GM23338 (cell line): ENCODE measurements around the gene SNURF. TPM values are rescaled to one million over a fixed set of nuclear protein-coding genes. Genes with fewer than 3 reads are reported as not detected.

ENCODE experiments used
- ATAC-seq: fragments of 200-7000 bp; cut with Tn5 transposase; 3 replicates; pipeline ENCODE4 v1.9.1; 2020
- DNase-seq: peaks from one replicate; pipeline ENCODE4 v3.0.0-alpha.2; 2015; ENCODE audit warnings: low spot score
- H2AFZ ChIP-seq: fragments of 200-600 bp; sonication (generic); 2 replicates; pipeline ENCODE4 v1.8.0; 2016; ENCODE audit warnings: antibody characterized with exemption, mild to moderate bottlenecking, moderate library complexity
- H3F3A ChIP-seq: fragments of 200-600 bp; sonication (generic); replicated peaks from 2 replicates; pipeline ENCODE4 v1.8.0; 2017; ENCODE audit warnings: antibody characterized with exemption, mixed run types, low read depth
- H3K27ac ChIP-seq: fragments of 200-600 bp; sonication (generic); 2 replicates; pipeline ENCODE4 v1.6.1; 2016; ENCODE audit warnings: low read depth
- H3K27me3 ChIP-seq: fragments of 200-600 bp; sonication (generic); 2 replicates; pipeline ENCODE4 v1.8.0; 2016; ENCODE audit warnings: mild to moderate bottlenecking, mixed run types, moderate library complexity; ENCODE audit not compliant: insufficient read depth
- H3K36me3 ChIP-seq: fragments of 200-600 bp; sonication (generic); 2 replicates; pipeline ENCODE4 v1.8.0; 2016; ENCODE audit warnings: mild to moderate bottlenecking; ENCODE audit not compliant: insufficient read depth
- H3K4me1 ChIP-seq: fragments of 200-600 bp; sonication (generic); 2 replicates; pipeline ENCODE4 v1.8.0; 2016; ENCODE audit warnings: mild to moderate bottlenecking, moderate library complexity; ENCODE audit not compliant: insufficient read depth
- H3K4me2 ChIP-seq: fragments of 200-600 bp; sonication (generic); 2 replicates; pipeline ENCODE4 v1.7.1; 2017; ENCODE audit warnings: mixed run types
- H3K4me3 ChIP-seq: fragments of 200-600 bp; sonication (generic); 2 replicates; pipeline ENCODE4 v1.6.1; 2016; ENCODE audit warnings: mixed run types
- H3K79me2 ChIP-seq: fragments of 200-600 bp; sonication (generic); replicated peaks from 2 replicates; pipeline ENCODE4 v1.8.0; 2017; ENCODE audit warnings: mild to moderate bottlenecking; ENCODE audit not compliant: insufficient read depth
- H3K9me2 ChIP-seq: fragments of 200-600 bp; sonication (generic); 2 replicates; pipeline ENCODE4 v1.8.0; 2017; ENCODE audit not compliant: insufficient read depth
- H4K20me1 ChIP-seq: fragments of 200-600 bp; sonication (generic); replicated peaks from 2 replicates; pipeline ENCODE4 v1.8.0; 2017; ENCODE audit warnings: mild to moderate bottlenecking; ENCODE audit not compliant: insufficient read depth
- H3K27ac Mint-ChIP-seq: 2 replicates; pipeline ENCODE4 v1.8.0; 2020; ENCODE audit warnings: inconsistent platforms, mild to moderate bottlenecking, moderate library complexity, mixed read lengths
- H3K27me3 Mint-ChIP-seq: 3 replicates; pipeline ENCODE4 v1.8.0; 2022; ENCODE audit warnings: low read depth, mild to moderate bottlenecking, moderate library complexity, mixed read lengths, inconsistent platforms; ENCODE audit not compliant: insufficient read depth, poor library complexity
- H3K36me3 Mint-ChIP-seq: 3 replicates; pipeline ENCODE4 v1.8.0; 2021; ENCODE audit warnings: low read depth, mild to moderate bottlenecking, inconsistent platforms, moderate library complexity, mixed read lengths
- H3K4me1 Mint-ChIP-seq: 3 replicates; pipeline ENCODE4 v1.8.0; 2020; ENCODE audit warnings: mild to moderate bottlenecking, inconsistent platforms, mixed read lengths
- H3K4me3 Mint-ChIP-seq: 3 replicates; pipeline ENCODE4 v1.8.0; 2021; ENCODE audit warnings: moderate library complexity, mild to moderate bottlenecking, inconsistent platforms, mixed read lengths
- H3K9me3 Mint-ChIP-seq: 3 replicates; pipeline ENCODE4 v1.8.0; 2020; ENCODE audit warnings: moderate library complexity, mild to moderate bottlenecking, inconsistent platforms, mixed read lengths
- CREB1 ChIP-seq: fragments of 250-450 bp; sonication (Bioruptor Pico); IDR thresholded peaks from 2 replicates; pipeline ENCODE4 v1.5.0; 2020; ENCODE audit warnings: low read depth, mild to moderate bottlenecking, moderate library complexity
- EZH2 ChIP-seq: fragments of 200-600 bp; sonication (generic); IDR thresholded peaks from one replicate; pipeline ENCODE4 v1.8.0; 2017; ENCODE audit warnings: antibody characterized with exemption, mild to moderate bottlenecking, low read depth; ENCODE audit not compliant: unreplicated experiment
- EZH2phosphoT487 ChIP-seq: fragments of 200-600 bp; sonication (generic); IDR thresholded peaks from one replicate; pipeline ENCODE4 v1.8.1; 2018; ENCODE audit warnings: antibody characterized with exemption; ENCODE audit not compliant: unreplicated experiment
- JUNB ChIP-seq: IDR thresholded peaks from one replicate; pipeline ENCODE4 v1.6.1; 2016; ENCODE audit warnings: antibody characterized with exemption; ENCODE audit not compliant: unreplicated experiment
- POLR2AphosphoS5 ChIP-seq: IDR thresholded peaks from 2 replicates; pipeline ENCODE4 v1.6.1; 2016; ENCODE audit warnings: antibody characterized with exemption, low read depth
- polyA plus RNA-seq: library from polyadenylated mRNA; unstranded; fragments of >200 nt; fragmentation: Nextera tagmentation; extraction: Ambion mirVana; gene quantifications from 2 replicates; pipeline ENCODE4 v1.2.1, GENCODE V29; 2016
- total RNA-seq: library from RNA; depleted of rRNA; stranded (reverse); fragments of >200 nt; shearing (Covaris generic); gene quantifications from 2 replicates; pipeline ENCODE4 v1.2.3, GENCODE V29; 2014
- TF ChIP-seq, protein P1 (sequence below): IDR thresholded peaks from 2 replicates; pipeline ENCODE4 v1.6.1; 2016; ENCODE audit warnings: antibody characterized with exemption
- TF ChIP-seq, protein P2 (sequence below): IDR thresholded peaks from one replicate; pipeline ENCODE4 v1.6.1; 2018; ENCODE audit warnings: antibody characterized with exemption; ENCODE audit not compliant: unreplicated experiment

Gene SNURF
- total and polyA plus RNA-seq, 2 experiments from 2014 or later = 19.1 to 63.6 TPM

DNA sequence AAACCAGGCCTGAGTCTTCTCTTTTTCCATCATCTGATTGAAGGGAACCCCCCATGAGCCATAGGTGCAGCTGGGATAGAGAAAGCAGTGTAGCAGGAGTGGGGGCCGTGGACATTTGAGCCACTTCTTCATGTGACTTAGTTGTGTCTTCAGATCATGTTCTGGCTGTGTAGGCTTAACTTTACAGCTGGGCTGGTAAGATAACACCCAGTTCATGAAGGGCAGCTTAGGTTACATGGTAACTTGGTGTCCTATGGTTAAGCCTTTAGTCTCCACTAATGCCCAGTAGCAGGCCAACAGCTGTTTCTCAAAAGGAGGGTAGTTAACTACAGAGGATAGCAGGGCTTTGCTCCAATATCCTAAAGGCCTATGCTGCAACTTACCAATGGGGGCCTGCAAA is 11.4 kb upstream of the SNURF start (continued):
- TF ChIP-seq, protein P1, sequence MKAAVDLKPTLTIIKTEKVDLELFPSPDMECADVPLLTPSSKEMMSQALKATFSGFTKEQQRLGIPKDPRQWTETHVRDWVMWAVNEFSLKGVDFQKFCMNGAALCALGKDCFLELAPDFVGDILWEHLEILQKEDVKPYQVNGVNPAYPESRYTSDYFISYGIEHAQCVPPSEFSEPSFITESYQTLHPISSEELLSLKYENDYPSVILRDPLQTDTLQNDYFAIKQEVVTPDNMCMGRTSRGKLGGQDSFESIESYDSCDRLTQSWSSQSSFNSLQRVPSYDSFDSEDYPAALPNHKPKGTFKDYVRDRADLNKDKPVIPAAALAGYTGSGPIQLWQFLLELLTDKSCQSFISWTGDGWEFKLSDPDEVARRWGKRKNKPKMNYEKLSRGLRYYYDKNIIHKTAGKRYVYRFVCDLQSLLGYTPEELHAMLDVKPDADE = no peak
- no peak for TF ChIP-seq JUNB
- TF ChIP-seq EZH2phosphoT487 = no peak
- no peak for TF ChIP-seq POLR2AphosphoS5
- no peak for TF ChIP-seq EZH2

DNA sequence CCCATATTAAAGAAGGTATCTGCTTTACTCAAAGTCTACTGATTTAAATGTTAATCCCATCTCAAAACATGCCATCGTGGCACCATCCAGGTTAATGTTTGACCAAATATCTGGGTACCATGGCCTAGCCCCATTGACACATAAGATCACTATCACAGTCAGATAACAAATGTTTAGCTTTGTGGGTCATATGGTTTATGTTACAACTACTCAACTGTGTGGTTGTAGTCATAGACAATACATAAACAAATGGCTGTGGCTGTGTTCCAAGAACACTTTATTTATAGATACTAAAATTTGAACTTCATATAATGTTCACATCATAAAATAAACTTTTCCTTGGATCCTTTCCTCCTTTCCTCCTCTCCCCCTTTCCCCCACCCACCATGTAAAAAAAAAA is 9.8 kb upstream of the SNURF start:
- Mint-ChIP-seq H3K4me1 (peaks cover 4% of the 10 kb centered on the region; the same call in 1 of the 3 replicates), H3K27ac (no peak overlapping the region), H3K27me3 (no peaks in the 10 kb centered on the region), H3K9me3 (peaks cover 25% of the 10 kb centered on the region), H3K36me3 (peaks cover 5% of the 10 kb centered on the region; the same call in 2 of the 3 replicates), H3K4me3 (no peak overlapping the region)
- ATAC-seq (no peak), DNase-seq (no peak)
- Histone ChIP-seq H4K20me1 (no peaks in the 10 kb centered on the region), H3K79me2 (no peaks in the 10 kb centered on the region), H3K27ac (no peak overlapping the region), H3F3A (0 out of 2 replicates have a peak, but pooled peaks cover under 1% of the 10 kb centered on the region), H2AFZ (no peak overlapping the region), H3K27me3 (no peaks in the 10 kb centered on the region), H3K4me2 (no peak overlapping the region), H3K4me3 (no peak overlapping the region), H3K4me1 (no peaks in the 10 kb centered on the region), H3K36me3 (no peaks in the 10 kb centered on the region), H3K9me2 (peaks cover 15% of the 10 kb centered on the region; the same call in 1 of the 2 replicates)
- TF ChIP-seq, protein P1 = no peak
- TF ChIP-seq EZH2phosphoT487 (no peak), POLR2AphosphoS5 (no peak)

DNA sequence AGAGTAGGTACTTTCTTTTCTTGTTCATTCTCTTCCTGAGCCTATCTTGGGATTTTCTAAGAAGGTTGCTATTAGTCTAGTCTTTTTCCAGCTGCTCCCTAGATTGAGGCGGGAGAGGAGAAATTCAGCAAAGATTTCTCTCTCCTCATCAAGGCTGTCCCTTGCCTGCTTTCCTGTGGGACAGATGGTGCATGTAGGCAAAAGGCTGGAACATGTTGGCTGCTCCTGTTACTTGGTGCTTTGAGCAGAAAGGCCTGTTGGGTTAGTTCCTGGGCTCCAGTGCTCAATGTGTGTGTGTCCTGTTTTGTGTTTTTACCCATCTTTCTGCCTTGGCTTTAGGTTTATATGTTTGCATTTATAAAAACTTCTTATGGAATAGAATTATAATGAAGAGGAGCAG is 9.1 kb upstream of the SNURF start:
- Histone ChIP-seq H4K20me1 (no peaks in the 10 kb centered on the region), H3K4me2 (no peak overlapping the region), H3K27ac (no peak overlapping the region), H3K79me2 (no peaks in the 10 kb centered on the region), H3F3A (0 out of 2 replicates have a peak, but pooled peaks cover 8% of the 10 kb centered on the region), H3K4me1 (no peaks in the 10 kb centered on the region), H3K9me2 (peaks cover 15% of the 10 kb centered on the region; the same call in 1 of the 2 replicates), H3K27me3 (no peaks in the 10 kb centered on the region), H3K4me3 (no peak overlapping the region), H2AFZ (peak overlapping the region; percentile 1), H3K36me3 (no peaks in the 10 kb centered on the region)
- Mint-ChIP-seq H3K27me3 (no peaks in the 10 kb centered on the region), H3K36me3 (peaks cover 6% of the 10 kb centered on the region; the same call in 2 of the 3 replicates), H3K9me3 (peaks cover 23% of the 10 kb centered on the region), H3K27ac (peak overlapping the region; percentile 75; the same call in 1 of the 2 replicates), H3K4me1 (peaks cover 4% of the 10 kb centered on the region; the same call in 2 of the 3 replicates), H3K4me3 (no peak overlapping the region)
- ATAC-seq = no peak
- no peak for DNase-seq
- TF ChIP-seq, protein P2, sequence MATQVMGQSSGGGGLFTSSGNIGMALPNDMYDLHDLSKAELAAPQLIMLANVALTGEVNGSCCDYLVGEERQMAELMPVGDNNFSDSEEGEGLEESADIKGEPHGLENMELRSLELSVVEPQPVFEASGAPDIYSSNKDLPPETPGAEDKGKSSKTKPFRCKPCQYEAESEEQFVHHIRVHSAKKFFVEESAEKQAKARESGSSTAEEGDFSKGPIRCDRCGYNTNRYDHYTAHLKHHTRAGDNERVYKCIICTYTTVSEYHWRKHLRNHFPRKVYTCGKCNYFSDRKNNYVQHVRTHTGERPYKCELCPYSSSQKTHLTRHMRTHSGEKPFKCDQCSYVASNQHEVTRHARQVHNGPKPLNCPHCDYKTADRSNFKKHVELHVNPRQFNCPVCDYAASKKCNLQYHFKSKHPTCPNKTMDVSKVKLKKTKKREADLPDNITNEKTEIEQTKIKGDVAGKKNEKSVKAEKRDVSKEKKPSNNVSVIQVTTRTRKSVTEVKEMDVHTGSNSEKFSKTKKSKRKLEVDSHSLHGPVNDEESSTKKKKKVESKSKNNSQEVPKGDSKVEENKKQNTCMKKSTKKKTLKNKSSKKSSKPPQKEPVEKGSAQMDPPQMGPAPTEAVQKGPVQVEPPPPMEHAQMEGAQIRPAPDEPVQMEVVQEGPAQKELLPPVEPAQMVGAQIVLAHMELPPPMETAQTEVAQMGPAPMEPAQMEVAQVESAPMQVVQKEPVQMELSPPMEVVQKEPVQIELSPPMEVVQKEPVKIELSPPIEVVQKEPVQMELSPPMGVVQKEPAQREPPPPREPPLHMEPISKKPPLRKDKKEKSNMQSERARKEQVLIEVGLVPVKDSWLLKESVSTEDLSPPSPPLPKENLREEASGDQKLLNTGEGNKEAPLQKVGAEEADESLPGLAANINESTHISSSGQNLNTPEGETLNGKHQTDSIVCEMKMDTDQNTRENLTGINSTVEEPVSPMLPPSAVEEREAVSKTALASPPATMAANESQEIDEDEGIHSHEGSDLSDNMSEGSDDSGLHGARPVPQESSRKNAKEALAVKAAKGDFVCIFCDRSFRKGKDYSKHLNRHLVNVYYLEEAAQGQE = no peak
- TF ChIP-seq CREB1 (CRISPR knock-in tag) = no peak
